ENCODE data around the gene PPTC7.
"Not testable (repeated sequence)": the region's sequence is repeated elsewhere in the genome, so short reads cannot be mapped to it uniquely, and the experiment has no call there.

The PPTC7 gene

GRCh38 chr12:110590806-110591326 lies 7.7 kb upstream of the PPTC7 start:
- Mint-ChIP-seq H3K9me3 (no peaks in the 10 kb centered on the region), H3K27ac (peak overlapping the region in 2 of 3 experiments; percentile 30 to 91), H3K27me3 (ENCODE audit: low read depth) (peaks cover 7% of the 10 kb centered on the region), H3K36me3 (ENCODE audit: low read depth) (no peaks in the 10 kb centered on the region), H3K4me3 (no peak overlapping the region), H3K4me1 (peaks cover 12% of the 10 kb centered on the region)
- no peak for TF ChIP-seq CTCF (IDR thresholded peaks at IDR 0.05; ENCODE audit: unreplicated experiment in 3 of 3)

- H3K27ac Mint-ChIP-seq: peak overlapping the region in 1 of 3 experiments; percentile 36
- H3K4me1 Mint-ChIP-seq: peaks cover 18% of the 10 kb centered on the region
- H3K9me3 Mint-ChIP-seq: no peaks in the 10 kb centered on the region
- H3K4me3 Mint-ChIP-seq: no peak overlapping the region
- TF ChIP-seq CTCF (IDR thresholded peaks at IDR 0.05; ENCODE audit: unreplicated experiment in 3 of 3): no peak
- H3K36me3 Mint-ChIP-seq (ENCODE audit: low read depth): no peaks in the 10 kb centered on the region
- H3K27me3 Mint-ChIP-seq (ENCODE audit: low read depth): peaks cover 7% of the 10 kb centered on the region
Observed at GRCh38 chr12:110590059-110590458, 6.9 kb upstream of the PPTC7 start.

GRCh38 chr12:110587102-110587501 lies 4.0 kb upstream of the PPTC7 start:
- not testable (repeated sequence) for H3K36me3 Mint-ChIP-seq (ENCODE audit: low read depth); H3K27me3 Mint-ChIP-seq (ENCODE audit: low read depth); H3K9me3 Mint-ChIP-seq; H3K4me3 Mint-ChIP-seq; H3K27ac Mint-ChIP-seq
- peaks cover 35% of the 10 kb centered on the region for H3K4me1 Mint-ChIP-seq

GRCh38 chr12:110585231-110585799 lies 2.2 kb upstream of the PPTC7 start:
- H3K9me3 Mint-ChIP-seq: no peaks in the 10 kb centered on the region
- peaks cover 34% of the 10 kb centered on the region for H3K4me1 Mint-ChIP-seq
- peaks cover 5% of the 10 kb centered on the region for H3K36me3 Mint-ChIP-seq (ENCODE audit: low read depth)
- peak overlapping the region in 2 of 3 experiments; percentile 28 to 53 for H3K4me3 Mint-ChIP-seq
- H3K27me3 Mint-ChIP-seq (ENCODE audit: low read depth): peaks cover 7% of the 10 kb centered on the region
- peak overlapping the region in 2 of 3 experiments; percentile 24 to 43 for H3K27ac Mint-ChIP-seq
- TF ChIP-seq CTCF (IDR thresholded peaks at IDR 0.05; ENCODE audit: unreplicated experiment in 3 of 3): no peak

- Mint-ChIP-seq H3K36me3 (ENCODE audit: low read depth) (peaks cover 5% of the 10 kb centered on the region), H3K4me1 (peaks cover 44% of the 10 kb centered on the region), H3K27me3 (ENCODE audit: low read depth) (no peaks in the 10 kb centered on the region), H3K27ac (peak overlapping the region; percentile 45 to 87 (median 72)), H3K9me3 (no peaks in the 10 kb centered on the region), H3K4me3 (peak overlapping the region; percentile 88 to 94 (median 92))
- no peak for TF ChIP-seq CTCF (IDR thresholded peaks at IDR 0.05; ENCODE audit: unreplicated experiment in 3 of 3)
Observed at GRCh38 chr12:110582276-110583136, 612 bp downstream of the PPTC7 start.

- no peaks in the 10 kb centered on the region for H3K9me3 Mint-ChIP-seq
- H3K27me3 Mint-ChIP-seq (ENCODE audit: low read depth): no peaks in the 10 kb centered on the region
- H3K36me3 Mint-ChIP-seq (ENCODE audit: low read depth): peaks cover 5% of the 10 kb centered on the region
- H3K27ac Mint-ChIP-seq: peak overlapping the region; percentile 45 to 87 (median 72)
- TF ChIP-seq CTCF (IDR thresholded peaks at IDR 0.05; ENCODE audit: unreplicated experiment in 3 of 3): no peak
- peaks cover 45% of the 10 kb centered on the region for H3K4me1 Mint-ChIP-seq
- peak overlapping the region; percentile 88 to 94 (median 92) for H3K4me3 Mint-ChIP-seq
Observed at GRCh38 chr12:110581931-110582275, 1.2 kb downstream of the PPTC7 start.
